VCaP (cell line): ENCODE results near the gene TSPAN11.

Source experiments
- H3K27ac ChIP-seq: fragments of 450-650 bp; 2 replicates; pipeline ENCODE4 v1.5.1; 2017
- TF ChIP-seq, protein P1 (sequence below): fragments of 450-650 bp; conservative IDR thresholded peaks from 2 replicates; pipeline ENCODE4 v1.5.1; 2017; ENCODE audit warnings: mild to moderate bottlenecking, moderate library complexity

TSPAN11 gene

DNA sequence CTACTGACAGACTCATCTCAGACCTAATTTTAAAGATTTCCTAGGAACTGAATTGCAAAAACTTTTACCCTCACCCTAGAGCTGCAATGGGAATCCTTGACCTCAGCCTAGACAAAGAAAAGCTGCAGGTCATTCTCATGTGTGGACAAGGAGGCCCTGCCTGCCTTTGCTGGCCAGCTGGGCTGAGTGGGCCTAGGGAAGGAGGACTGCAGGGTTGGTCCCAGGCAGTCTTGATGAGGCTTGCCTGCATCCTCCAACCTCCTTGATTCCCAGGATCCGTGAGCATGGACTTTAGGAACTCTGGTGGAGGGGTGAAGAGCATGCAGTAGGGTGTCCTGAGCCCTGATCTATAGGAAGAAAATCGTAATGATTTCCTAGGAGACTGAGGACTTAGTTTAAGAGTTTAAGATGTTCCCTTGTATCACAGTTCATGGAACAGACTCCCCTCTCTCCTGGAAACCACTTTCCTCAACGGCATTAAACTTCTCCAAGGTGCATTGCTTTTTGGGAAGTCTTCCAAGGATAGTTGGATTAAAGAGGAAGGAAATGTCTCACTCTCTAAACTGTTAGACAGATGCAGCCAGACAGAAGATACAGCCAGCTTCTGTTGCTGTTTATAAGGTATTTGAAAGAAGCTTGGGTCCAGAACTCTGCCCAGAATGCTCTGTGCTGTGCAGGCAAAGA lies 91.7 kb downstream of the TSPAN11 start:
- TF ChIP-seq, protein P1, sequence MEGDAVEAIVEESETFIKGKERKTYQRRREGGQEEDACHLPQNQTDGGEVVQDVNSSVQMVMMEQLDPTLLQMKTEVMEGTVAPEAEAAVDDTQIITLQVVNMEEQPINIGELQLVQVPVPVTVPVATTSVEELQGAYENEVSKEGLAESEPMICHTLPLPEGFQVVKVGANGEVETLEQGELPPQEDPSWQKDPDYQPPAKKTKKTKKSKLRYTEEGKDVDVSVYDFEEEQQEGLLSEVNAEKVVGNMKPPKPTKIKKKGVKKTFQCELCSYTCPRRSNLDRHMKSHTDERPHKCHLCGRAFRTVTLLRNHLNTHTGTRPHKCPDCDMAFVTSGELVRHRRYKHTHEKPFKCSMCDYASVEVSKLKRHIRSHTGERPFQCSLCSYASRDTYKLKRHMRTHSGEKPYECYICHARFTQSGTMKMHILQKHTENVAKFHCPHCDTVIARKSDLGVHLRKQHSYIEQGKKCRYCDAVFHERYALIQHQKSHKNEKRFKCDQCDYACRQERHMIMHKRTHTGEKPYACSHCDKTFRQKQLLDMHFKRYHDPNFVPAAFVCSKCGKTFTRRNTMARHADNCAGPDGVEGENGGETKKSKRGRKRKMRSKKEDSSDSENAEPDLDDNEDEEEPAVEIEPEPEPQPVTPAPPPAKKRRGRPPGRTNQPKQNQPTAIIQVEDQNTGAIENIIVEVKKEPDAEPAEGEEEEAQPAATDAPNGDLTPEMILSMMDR, result no peak
- H3K27ac ChIP-seq, result no peak overlapping the region

DNA sequence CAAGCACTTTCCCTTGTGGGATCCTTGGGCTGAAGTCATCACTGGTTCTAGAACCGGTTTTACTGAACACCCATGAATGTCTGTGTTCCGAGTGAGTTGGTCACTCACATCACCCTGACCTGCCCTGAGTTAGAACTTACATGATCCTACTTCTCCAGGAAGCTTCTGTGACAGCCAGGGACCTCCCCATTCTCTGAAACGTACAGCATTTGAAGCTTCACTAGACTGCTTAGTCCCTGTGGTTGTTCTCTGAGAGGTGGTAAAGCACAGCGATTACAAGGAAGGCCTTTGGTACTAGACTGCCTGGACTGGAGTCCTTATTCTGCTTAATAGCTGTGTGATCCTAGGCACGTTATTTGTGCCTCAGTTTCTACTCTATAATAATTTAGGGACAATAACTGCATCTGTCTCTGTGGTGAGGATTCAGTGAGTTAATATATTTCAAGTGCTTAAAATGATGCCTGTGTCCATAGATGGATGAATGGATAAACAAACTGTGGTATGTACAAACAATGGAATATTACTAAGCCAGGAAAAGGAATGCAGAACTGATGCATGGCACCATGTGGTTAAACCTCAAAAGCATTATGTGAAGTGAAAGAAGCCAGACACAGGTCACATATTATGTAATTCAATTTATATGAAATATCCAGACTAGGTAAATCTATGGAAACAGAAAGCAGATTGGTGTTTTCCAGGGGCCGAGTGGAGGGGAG lies 92.4 kb downstream of the TSPAN11 start:
- TF ChIP-seq, protein P1, result no peak

DNA sequence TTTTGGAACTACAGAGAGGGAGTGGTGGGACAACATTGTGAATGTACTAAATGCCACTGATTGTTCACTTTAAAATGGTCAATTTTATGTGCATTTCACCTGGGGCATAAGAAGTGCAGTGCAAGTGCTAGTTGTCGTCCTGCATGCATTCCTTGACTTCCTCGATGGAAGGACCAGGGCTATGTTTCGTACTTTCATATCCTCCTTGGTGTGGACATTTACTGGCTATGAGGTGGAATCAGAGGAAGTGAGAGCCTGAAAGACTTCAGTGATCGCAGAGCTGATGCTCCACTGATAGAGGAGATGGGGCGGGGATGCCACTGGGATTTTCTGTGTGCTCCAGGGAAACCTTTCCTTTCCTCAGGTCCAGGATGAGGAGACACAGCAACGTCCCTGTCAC lies 93.0 kb downstream of the TSPAN11 start:
- TF ChIP-seq, protein P1, result no peak
- no peak overlapping the region for H3K27ac ChIP-seq

More for the DNA sequence above, 92.4 kb downstream of the TSPAN11 start:
- no peak overlapping the region for H3K27ac ChIP-seq

DNA sequence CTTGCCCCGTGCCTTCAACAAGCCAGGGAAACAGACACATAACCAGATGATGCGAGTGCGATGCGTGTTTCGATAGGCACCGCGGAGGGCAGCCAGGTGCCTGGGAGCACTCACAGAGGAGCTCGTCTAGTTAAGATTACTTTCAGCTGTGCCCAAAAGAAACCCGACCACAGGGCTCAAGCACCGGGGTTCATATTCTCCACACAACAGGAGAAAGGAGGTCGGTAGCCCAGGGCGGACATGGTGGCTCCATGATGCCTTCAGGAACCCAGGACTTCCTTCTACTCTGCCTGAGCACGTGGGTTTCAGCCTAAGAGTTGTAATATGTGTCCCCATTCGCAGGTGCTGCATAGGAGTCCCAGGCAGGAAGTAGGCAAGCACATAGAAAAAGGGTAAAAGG lies 93.4 kb downstream of the TSPAN11 start:
- no peak overlapping the region for H3K27ac ChIP-seq
- TF ChIP-seq, protein P1, result no peak

DNA sequence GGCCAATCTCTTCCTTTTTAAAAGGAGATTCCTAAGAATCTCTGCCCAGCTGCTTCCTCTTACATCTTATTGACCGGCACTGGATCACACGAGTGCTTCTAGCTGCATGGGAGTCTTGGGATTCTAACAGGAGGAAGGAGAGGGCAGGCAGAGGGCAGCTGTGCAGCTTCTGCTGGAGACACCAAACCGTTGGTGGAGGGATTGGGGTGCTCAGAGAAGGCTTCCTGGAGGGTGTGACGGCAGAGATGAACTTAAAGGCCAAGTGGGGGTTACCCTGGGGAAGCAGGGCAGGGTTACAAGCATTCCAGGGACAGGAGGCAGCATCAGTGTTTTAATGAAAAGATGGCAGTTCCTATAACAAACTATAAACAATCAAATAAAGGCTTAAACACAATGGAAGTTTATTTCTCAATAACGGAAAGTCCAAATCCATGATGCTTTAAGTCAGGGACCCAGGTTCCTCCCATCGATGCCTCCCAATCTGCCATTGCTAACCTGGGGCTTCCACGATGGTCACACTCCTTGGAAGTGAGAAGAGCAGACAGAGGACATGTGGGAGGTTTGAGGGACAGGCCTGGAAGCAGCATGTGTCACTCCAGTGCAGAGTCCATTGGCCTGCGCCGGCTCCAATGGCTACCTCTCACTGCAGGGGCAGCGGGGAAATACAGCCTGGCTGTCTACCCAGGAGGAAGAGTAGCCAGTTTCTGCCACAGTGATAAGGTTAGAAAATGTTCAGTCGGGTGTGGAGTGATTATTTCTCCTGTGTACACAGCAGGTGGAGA lies 94.0 kb downstream of the TSPAN11 start:
- H3K27ac ChIP-seq, result no peak overlapping the region
- TF ChIP-seq, protein P1, result no peak

DNA sequence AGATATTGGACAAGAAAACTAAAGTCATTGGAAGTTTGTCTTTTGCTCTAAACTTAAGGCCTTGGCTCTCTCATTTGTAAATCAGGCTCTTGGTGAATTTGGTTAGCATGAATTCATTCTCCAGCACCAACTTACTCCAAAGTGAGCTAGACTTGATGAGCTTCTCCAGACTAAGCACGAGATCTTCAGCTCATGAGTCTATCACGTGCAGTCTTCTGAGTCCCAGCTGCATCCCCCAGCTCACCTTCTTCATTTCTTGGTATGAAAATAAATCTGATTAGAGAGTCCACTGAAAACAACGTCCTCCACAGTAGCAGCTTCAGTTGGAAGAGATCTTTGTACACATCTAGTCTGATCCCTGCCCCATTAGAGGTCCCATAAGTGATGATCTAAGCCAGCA lies 94.6 kb downstream of the TSPAN11 start:
- H3K27ac ChIP-seq, result no peak overlapping the region
- TF ChIP-seq, protein P1, result no peak
